H1 (cell line): ENCODE results near the gene SH3RF2.

Source experiments
- CTCF ChIP-seq, 3 experiments: IDR thresholded peaks; 1 replicate in 2 of 3; 2 replicates in 1 of 3; pipeline versions ENCODE4 v1.5.1 to v1.6.1; 2011; ENCODE audit warnings: low read length in 3 of 3, mild to moderate bottlenecking in 3 of 3, inconsistent platforms in 2 of 3, low read depth in 1 of 3, moderate library complexity in 1 of 3; ENCODE audit not compliant: insufficient read depth in 1 of 3; ENCODE audit errors: control extremely low read depth in 1 of 3
- JUN ChIP-seq: IDR thresholded peaks from 2 replicates; pipeline ENCODE4 v1.6.1; 2011; ENCODE audit warnings: low read depth, mild to moderate bottlenecking, improper control_type of control experiment, low read length

- TF ChIP-seq CTCF (IDR thresholded peaks at IDR 0.05; ENCODE audit: control extremely low read depth in 1 of 3, insufficient read depth in 1 of 3, low read depth in 1 of 3, low read length in 3 of 3) (no peak), JUN (no peak)
Measured at GRCh38 chr5:146006470-146007190, 70.3 kb downstream of the SH3RF2 start.
